Skeletal muscle tissue (tissue), 4 donors: ENCODE measurements around the gene ANO6. TPM values are rescaled to one million over a fixed set of nuclear protein-coding genes. Genes with fewer than 3 reads are reported as not detected.
"Not testable (repeated sequence)": the region's sequence is repeated elsewhere in the genome, so short reads cannot be mapped to it uniquely, and the experiment has no call there.

Experiments used
- H3K27ac ChIP-seq: one replicate; pipeline ENCODE4 v1.7.0; 2013; ENCODE audit warnings: mild to moderate bottlenecking, low read depth, low read length, inconsistent platforms
- H3K27me3 ChIP-seq, 3 donors: one replicate each; pipeline ENCODE4 v1.7.0; 2013; ENCODE audit warnings: low read length in 3 of 3; ENCODE audit not compliant: control insufficient read depth in 3 of 3, insufficient read depth in 3 of 3
- H3K36me3 ChIP-seq, 3 donors: one replicate each; pipeline ENCODE4 v1.7.0; 2013; ENCODE audit warnings: low read length in 3 of 3; ENCODE audit not compliant: control insufficient read depth in 3 of 3, insufficient read depth in 3 of 3
- H3K4me1 ChIP-seq, 3 donors: one replicate each; pipeline ENCODE4 v1.7.0; 2013; ENCODE audit warnings: low read length in 3 of 3, mild to moderate bottlenecking in 3 of 3; ENCODE audit not compliant: control insufficient read depth in 3 of 3, insufficient read depth in 3 of 3
- H3K4me3 ChIP-seq, 3 donors: one replicate each; pipeline ENCODE4 v1.7.0; 2013; ENCODE audit warnings: low read length in 3 of 3
- H3K9ac ChIP-seq, 3 donors: one replicate each; pipeline ENCODE4 v1.7.0; 2013; ENCODE audit warnings: low read length in 3 of 3, mild to moderate bottlenecking in 3 of 3, moderate library complexity in 2 of 3, low read depth in 1 of 3
- H3K9me3 ChIP-seq, 3 donors: one replicate each; pipeline ENCODE4 v1.7.0; 2013; ENCODE audit warnings: low read length in 3 of 3; ENCODE audit not compliant: control insufficient read depth in 3 of 3
- total RNA-seq: library from RNA; depleted of rRNA; stranded (reverse); fragments of >200 nt; gene quantifications from one replicate; pipeline ENCODE4 v1.2.3, GENCODE V29; 2014
- donor health status: Osteomylitis.

The ANO6 gene
- total RNA-seq, 1 donor from 2014 or later = 50.6 TPM

DNA sequence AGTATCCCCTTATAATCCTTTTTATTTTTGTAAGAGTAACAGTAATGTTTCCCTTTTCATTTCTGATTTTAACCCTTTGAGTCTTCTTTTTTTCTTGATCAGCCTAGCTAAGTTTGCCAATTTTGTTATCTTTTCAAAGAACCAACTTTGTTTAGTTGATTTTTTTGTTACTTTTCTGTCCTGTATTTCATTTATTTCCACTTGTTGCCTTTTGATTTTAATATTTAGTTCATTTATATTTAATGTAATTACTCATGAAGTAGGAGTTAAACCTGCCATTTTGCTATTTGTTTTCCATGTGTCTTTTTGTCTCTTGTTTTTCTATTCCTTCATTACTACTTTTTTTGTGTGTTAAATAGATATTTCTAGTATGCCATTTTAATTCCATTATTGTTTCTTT, 146.4 kb downstream of the ANO6 start:
- Histone ChIP-seq H3K4me3 (no peak overlapping the region), H3K9ac (no peak overlapping the region), H3K36me3 (peaks cover 0 to 22% (median 13%) of the 10 kb centered on the region in 3 donors), H3K27me3 (no peaks in the 10 kb centered on the region), H3K4me1 (peaks cover 4 to 7% (median 5%) of the 10 kb centered on the region in 3 donors), H3K9me3 (peaks cover 0 to 9% (median 0%) of the 10 kb centered on the region in 3 donors), H3K27ac (no peak overlapping the region)

DNA sequence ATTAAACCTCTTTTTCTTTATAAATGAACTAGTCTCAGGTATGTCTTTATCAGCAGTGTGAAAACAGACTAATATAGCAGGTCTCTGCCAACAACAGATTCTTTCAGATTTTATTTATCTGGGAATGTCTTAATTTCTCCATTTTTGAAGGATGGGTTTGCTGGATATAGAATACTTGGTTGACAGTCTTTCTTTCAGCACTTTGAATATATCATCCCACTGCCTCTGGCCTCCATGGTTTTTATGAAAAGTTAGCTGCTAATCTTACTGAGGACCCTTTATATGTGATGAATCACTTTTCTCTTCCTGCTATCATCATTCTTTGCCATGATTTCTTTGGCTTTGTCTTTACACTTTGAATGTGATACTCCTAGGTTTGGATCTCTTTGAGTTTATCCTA, 148.0 kb downstream of the ANO6 start:
- peaks cover 3 to 30% (median 21%) of the 10 kb centered on the region in 3 donors for H3K36me3 ChIP-seq
- no peak overlapping the region for H3K9ac ChIP-seq
- no peak overlapping the region for H3K4me3 ChIP-seq
- H3K9me3 ChIP-seq = peaks cover 0 to 9% (median 0%) of the 10 kb centered on the region in 3 donors
- no peak overlapping the region for H3K27ac ChIP-seq
- H3K27me3 ChIP-seq = no peaks in the 10 kb centered on the region
- no peaks in the 10 kb centered on the region for H3K4me1 ChIP-seq

DNA sequence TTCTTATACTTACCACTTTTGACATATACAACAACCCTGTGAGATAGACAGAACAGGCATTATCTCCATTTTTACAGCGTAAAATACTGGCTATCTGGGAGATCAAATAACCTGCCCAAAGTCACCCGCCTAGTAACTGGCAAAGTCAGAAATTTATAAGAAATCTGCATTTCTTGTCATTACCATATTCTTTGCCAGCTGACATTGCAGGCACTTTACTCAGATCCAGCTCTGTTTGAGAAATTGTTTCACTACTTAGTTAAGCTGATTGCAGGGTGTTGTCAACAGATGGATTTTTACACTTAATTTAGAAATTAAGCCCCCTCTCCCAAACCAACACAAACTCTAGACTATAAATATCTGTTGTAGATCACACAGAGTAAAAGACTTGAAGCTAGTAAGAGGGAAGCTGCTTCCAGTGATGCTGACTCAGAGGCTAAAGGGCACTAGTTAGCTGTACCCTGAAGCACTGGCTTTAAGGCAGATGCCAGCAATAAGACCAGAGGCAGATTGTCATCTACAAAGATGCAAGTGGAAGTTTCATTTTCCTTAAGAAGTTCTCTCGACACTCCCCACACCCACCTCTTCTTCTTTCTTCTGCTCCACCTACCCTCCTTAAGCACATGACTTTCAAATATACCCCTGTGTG, 153.1 kb downstream of the ANO6 start:
- Histone ChIP-seq H3K9me3 (peaks cover 0 to 6% (median 0%) of the 10 kb centered on the region in 3 donors), H3K4me3 (no peak overlapping the region), H3K36me3 (peaks cover 10 to 27% (median 26%) of the 10 kb centered on the region in 3 donors), H3K9ac (no peak overlapping the region), H3K27me3 (no peaks in the 10 kb centered on the region), H3K27ac (no peak overlapping the region), H3K4me1 (no peaks in the 10 kb centered on the region)

DNA sequence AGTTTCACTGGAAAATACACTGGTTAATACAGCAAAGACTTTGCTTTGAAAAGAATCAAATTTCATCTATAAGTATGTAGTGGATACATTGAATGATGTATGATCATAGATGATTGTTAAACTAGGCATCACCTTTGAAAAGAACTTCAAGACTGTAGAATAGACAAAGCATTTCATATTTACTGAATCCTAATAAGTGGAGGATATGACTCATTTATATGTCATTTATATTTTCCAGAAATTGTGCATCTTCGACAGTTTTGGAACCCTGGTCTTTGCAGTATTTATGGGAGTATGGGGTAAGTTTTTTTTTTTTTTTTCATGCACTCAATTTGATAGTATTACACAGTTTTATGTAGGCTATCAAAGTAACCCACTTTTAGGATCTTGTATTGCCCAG, 161.9 kb downstream of the ANO6 start:
- no peaks in the 10 kb centered on the region for H3K4me1 ChIP-seq
- no peak overlapping the region for H3K4me3 ChIP-seq
- no peaks in the 10 kb centered on the region for H3K9me3 ChIP-seq
- no peak overlapping the region for H3K9ac ChIP-seq
- no peak overlapping the region for H3K27ac ChIP-seq
- H3K36me3 ChIP-seq = peaks cover 16 to 38% (median 35%) of the 10 kb centered on the region in 3 donors
- no peaks in the 10 kb centered on the region for H3K27me3 ChIP-seq

DNA sequence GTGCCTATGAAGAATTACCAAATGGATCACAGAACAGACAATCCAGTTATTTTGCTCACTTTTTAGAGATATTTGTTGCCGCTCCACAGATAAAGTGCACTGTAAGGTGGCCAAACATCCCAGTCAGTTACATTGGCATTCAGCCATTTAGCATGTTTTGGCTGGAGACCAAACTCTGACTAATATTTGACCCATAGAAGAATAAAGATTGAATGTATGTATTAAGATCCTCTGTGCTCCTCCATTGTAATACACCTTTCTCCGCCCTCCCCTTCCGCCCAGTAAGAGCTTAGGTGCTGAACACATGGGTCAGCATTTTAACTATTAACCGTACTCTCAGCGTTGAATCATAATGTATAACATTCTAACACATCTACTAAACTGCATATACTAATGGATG, 163.4 kb downstream of the ANO6 start:
- peaks cover 16 to 50% (median 49%) of the 10 kb centered on the region in 3 donors for H3K36me3 ChIP-seq

DNA sequence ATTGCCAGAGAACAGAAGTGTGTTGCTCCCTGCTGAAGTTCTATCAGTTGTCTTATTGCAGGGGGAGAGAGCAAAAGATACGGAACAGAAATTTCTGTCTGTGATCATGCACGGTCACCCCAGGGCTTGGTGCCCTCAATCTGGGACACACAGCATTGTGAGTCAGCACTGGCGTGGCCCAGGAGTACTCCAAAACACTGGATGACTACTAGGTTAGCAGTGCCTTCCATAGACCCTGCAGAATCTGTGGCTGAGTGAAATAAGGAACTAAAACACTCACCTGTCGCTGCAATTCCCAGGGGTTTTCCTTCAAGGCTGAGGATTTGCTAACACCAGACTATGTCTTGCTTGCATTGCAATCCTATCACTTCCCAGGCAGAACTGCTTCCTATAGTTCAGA, 165.5 kb downstream of the ANO6 start:
- Histone ChIP-seq H3K36me3 (peaks cover 21 to 68% (median 68%) of the 10 kb centered on the region in 3 donors), H3K27me3 (no peaks in the 10 kb centered on the region), H3K4me1 (no peaks in the 10 kb centered on the region), H3K4me3 (no peak overlapping the region), H3K9ac (no peak overlapping the region), H3K27ac (no peak overlapping the region), H3K9me3 (no peaks in the 10 kb centered on the region)

More for the DNA sequence above, 163.4 kb downstream of the ANO6 start:
- H3K27me3 ChIP-seq = no peaks in the 10 kb centered on the region
- no peaks in the 10 kb centered on the region for H3K4me1 ChIP-seq
- no peaks in the 10 kb centered on the region for H3K9me3 ChIP-seq
- H3K9ac ChIP-seq = no peak overlapping the region
- H3K4me3 ChIP-seq = no peak overlapping the region
- H3K27ac ChIP-seq = no peak overlapping the region

DNA sequence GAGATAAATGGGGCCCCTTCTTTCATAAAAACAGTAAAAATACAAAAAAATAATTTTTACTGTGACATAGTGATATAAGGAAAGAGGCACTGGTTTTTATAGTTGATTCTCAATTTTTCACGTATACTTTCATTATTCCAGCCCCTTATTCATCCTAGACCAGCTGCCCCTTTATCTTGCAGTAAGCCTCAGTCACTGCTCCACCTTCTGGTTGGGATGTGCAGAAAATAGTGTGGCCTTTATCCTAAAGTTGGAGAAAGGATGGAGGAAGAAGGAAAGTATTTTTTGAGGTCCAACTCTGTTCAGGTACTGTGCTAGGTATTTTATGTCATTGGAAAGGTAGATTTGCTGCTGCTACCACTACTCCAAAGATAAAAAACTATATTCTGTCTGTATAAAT, 172.7 kb downstream of the ANO6 start:
- Histone ChIP-seq H3K9me3 (no peaks in the 10 kb centered on the region), H3K27me3 (no peaks in the 10 kb centered on the region), H3K36me3 (peaks cover 19 to 45% (median 44%) of the 10 kb centered on the region in 3 donors), H3K4me1 (no peaks in the 10 kb centered on the region), H3K27ac (no peak overlapping the region), H3K4me3 (no peak overlapping the region), H3K9ac (no peak overlapping the region)

DNA sequence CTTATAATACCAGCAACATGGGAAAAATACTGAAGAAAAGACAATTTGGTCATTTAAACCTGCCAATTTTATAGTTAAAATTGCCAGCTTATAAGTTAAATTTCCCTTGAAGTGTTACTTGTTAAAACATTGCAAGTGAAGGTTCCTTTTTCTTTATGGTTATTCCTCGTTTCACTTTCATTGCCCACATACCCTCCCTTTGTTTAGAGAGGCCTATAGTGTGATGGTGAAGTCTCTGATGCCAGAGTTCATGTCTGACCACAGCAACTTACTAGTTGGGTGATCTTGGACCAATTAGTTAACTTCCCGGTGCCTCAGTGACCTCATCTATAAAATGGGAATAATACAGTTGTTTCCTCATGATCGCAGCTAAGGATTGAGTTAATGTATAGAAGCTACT, 173.5 kb downstream of the ANO6 start:
- Histone ChIP-seq H3K27me3 (no peaks in the 10 kb centered on the region), H3K9me3 (no peaks in the 10 kb centered on the region), H3K9ac (no peak overlapping the region), H3K27ac (no peak overlapping the region), H3K4me3 (no peak overlapping the region), H3K4me1 (no peaks in the 10 kb centered on the region), H3K36me3 (peaks cover 19 to 39% (median 35%) of the 10 kb centered on the region in 3 donors)

DNA sequence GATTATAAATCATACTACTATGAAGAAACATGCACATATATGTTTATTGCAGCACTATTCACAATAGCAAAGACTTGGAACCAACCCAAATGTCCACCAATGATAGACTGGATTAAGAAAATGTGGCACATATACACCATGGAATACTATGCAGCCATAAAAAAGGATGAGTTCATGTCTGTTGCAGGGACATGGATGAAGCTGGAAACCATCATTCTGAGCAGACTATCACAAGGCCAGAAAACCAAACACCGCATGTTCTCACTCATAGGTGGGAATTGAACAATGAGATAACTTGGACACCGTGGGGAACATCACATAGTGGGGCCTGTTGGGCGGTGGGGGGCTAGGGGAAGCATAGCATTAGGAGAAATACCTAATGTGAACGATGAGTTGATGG, 181.6 kb downstream of the ANO6 start:
- H3K9me3 ChIP-seq, H3K9ac ChIP-seq, H3K27me3 ChIP-seq, H3K4me1 ChIP-seq, H3K4me3 ChIP-seq, H3K27ac ChIP-seq: not testable (repeated sequence)
- H3K36me3 ChIP-seq = peaks cover 2 to 19% (median 10%) of the 10 kb centered on the region in 3 donors

DNA sequence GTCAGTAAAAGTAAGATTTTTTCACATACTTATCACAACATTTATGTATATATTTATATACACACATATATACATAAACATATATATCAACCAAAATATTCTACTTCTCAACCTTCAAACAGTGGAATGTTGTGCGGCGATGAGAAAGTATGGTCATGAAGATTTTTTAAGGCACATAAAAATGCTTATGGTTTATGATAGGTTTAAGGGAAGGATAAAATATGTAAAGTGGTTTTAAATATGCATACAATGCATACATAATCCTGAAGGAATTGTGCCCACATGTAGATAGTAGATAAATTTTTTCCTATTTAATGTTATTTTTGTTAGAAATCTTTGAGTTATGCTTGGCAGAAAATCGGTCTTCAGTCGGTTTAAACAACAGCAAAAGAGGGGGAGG, 182.7 kb downstream of the ANO6 start:
- Histone ChIP-seq H3K9me3 (no peaks in the 10 kb centered on the region), H3K9ac (no peak overlapping the region), H3K4me1 (no peaks in the 10 kb centered on the region), H3K27me3 (no peaks in the 10 kb centered on the region), H3K4me3 (no peak overlapping the region), H3K27ac (no peak overlapping the region), H3K36me3 (peaks cover 7 to 30% (median 13%) of the 10 kb centered on the region in 3 donors)
